ENCODE data around the gene PLCZ1.

DNA sequence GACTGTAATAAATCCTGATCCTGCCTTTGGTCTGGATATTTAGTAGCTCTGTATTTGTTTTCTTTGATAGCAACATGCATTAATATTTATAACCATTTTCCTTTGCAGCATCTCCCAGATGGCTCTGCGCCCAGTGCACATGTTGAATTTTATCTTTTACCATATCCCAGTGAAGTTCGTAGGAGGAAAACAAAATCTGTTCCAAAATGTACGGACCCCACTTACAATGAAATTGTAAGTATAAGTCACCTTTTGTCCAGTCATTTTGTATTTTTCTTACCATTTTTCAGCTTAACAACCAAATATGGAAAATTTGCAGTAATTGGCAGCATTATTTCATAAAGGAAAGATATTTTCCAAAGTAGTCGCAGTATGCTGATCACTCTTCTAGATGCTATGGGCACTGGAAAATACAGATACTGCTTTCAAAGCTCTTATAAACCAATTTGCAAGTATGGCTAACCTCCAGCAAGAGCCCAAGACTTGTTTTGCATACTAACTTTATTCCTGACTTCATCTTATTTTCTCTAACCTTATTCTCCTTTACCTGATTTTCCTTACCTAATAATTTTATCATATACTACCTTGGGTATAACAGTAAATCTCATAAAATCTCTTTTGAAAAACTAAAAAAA lies 97.4 kb downstream of the PLCZ1 start:
- no peak for TF ChIP-seq POLR2A (IDR thresholded peaks at IDR 0.05; ENCODE audit: extremely low read depth, insufficient read length)
- TF ChIP-seq, protein P1, sequence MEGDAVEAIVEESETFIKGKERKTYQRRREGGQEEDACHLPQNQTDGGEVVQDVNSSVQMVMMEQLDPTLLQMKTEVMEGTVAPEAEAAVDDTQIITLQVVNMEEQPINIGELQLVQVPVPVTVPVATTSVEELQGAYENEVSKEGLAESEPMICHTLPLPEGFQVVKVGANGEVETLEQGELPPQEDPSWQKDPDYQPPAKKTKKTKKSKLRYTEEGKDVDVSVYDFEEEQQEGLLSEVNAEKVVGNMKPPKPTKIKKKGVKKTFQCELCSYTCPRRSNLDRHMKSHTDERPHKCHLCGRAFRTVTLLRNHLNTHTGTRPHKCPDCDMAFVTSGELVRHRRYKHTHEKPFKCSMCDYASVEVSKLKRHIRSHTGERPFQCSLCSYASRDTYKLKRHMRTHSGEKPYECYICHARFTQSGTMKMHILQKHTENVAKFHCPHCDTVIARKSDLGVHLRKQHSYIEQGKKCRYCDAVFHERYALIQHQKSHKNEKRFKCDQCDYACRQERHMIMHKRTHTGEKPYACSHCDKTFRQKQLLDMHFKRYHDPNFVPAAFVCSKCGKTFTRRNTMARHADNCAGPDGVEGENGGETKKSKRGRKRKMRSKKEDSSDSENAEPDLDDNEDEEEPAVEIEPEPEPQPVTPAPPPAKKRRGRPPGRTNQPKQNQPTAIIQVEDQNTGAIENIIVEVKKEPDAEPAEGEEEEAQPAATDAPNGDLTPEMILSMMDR (IDR thresholded peaks at IDR 0.05; ENCODE audit: low read depth, low read length), result no peak

Measured in NB4 (cell line).